ENCODE data around the gene CMTM5.

- TF ChIP-seq, protein P1, sequence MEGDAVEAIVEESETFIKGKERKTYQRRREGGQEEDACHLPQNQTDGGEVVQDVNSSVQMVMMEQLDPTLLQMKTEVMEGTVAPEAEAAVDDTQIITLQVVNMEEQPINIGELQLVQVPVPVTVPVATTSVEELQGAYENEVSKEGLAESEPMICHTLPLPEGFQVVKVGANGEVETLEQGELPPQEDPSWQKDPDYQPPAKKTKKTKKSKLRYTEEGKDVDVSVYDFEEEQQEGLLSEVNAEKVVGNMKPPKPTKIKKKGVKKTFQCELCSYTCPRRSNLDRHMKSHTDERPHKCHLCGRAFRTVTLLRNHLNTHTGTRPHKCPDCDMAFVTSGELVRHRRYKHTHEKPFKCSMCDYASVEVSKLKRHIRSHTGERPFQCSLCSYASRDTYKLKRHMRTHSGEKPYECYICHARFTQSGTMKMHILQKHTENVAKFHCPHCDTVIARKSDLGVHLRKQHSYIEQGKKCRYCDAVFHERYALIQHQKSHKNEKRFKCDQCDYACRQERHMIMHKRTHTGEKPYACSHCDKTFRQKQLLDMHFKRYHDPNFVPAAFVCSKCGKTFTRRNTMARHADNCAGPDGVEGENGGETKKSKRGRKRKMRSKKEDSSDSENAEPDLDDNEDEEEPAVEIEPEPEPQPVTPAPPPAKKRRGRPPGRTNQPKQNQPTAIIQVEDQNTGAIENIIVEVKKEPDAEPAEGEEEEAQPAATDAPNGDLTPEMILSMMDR (IDR thresholded peaks at IDR 0.05; ENCODE audit: low read depth, low read length): peak; percentile 7; the same call in 1 of the 2 replicates
- no peak for TF ChIP-seq EZH2phosphoT487 (IDR thresholded peaks at IDR 0.05; ENCODE audit: low read depth)
Measured at GRCh38 chr14:23360496-23360895, 16.4 kb upstream of the CMTM5 start.

All from OCI-LY3 (cell line).